ENCODE results near the gene CDC42BPG. TPM values are rescaled to one million over a fixed set of nuclear protein-coding genes. Genes with fewer than 3 reads are reported as not detected.

CDC42BPG gene
- total and polyA plus RNA-seq, 9 of the 15 experiments (the other 6 are each of a cell fraction or from before 2014, with no cell fraction given): 0.04 to 8.8 (median 2.1) TPM

- TF ChIP-seq, protein P1, sequence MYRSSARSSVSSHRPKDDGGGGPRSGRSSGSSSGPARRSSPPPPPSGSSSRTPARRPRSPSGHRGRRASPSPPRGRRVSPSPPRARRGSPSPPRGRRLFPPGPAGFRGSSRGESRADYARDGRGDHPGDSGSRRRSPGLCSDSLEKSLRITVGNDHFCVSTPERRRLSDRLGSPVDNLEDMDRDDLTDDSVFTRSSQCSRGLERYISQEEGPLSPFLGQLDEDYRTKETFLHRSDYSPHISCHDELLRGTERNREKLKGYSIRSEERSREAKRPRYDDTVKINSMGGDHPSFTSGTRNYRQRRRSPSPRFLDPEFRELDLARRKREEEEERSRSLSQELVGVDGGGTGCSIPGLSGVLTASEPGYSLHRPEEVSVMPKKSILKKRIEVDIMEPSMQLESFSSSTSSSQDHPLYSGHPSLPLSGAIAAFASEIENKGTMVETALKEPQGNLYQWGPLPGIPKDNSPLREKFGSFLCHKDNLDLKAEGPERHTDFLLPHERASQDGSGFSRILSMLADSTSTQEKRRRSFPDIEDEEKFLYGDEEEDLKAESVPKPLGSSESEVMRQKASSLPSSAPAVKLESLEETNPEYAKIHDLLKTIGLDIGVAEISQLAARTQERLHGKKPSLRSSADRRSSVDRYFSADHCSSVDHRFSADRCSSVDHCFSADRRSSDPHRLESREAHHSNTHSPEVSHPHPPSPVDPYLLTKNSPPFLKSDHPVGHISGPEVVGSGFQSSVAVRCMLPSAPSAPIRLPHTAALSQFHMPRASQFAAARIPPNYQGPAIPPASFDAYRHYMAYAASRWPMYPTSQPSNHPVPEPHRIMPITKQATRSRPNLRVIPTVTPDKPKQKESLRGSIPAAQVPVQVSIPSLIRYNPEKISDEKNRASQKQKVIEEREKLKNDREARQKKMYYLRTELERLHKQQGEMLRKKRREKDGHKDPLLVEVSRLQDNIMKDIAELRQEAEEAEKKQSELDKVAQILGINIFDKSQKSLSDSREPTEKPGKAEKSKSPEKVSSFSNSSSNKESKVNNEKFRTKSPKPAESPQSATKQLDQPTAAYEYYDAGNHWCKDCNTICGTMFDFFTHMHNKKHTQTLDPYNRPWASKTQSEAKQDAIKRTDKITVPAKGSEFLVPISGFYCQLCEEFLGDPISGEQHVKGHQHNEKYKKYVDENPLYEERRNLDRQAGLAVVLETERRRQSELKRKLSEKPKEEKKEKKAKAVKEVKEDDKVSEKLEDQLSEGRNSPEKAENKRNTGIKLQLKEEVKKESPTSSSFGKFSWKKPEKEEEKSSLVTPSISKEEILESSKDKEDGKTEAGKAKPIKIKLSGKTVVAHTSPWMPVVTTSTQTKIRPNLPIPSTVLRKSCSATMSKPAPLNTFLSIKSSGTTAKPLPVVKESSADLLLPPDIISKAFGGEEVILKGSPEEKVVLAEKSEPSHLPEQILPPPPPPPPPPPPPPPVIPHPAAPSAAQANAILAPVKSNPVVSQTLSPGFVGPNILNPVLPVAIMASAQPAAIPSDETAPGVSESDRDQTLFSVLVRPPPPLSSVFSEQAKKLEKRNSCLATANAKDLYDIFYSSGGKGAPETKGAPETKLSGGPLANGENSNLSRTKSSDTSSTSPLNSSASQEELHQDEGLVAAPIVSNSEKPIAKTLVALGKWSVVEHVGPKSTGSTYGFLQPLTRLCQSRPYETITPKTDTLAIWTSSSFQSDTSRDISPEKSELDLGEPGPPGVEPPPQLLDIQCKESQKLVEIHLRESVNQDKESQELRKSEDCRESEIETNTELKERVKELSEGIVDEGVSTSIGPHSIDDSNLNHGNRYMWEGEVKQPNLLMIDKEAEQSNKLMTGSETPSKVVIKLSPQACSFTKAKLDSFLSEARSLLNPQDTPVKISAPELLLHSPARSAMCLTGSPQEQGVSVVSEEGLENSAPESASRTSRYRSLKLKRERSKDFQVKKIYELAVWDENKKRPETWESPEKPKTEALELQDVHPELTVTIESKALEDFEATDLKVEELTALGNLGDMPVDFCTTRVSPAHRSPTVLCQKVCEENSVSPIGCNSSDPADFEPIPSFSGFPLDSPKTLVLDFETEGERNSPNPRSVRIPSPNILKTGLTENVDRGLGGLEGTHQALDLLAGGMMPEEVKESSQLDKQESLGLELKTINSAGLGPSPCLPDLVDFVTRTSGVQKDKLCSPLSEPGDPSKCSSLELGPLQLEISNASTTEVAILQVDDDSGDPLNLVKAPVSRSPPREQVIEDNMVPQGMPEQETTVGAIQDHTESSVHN (IDR thresholded peaks at IDR 0.05; ENCODE audit: borderline replicate concordance in 1 of 2, low read depth in 1 of 2): peak in 1 of 2 experiments; percentile 90; a peak in 2 of 4 replicates
- TF ChIP-seq TRIM24 (IDR thresholded peaks at IDR 0.05) (peak; percentile 58 to 77; a peak in 3 of 4 replicates), ZNF282 (CRISPR knock-in tag; IDR thresholded peaks at IDR 0.05) (no peak), MECOM (CRISPR knock-in tag; IDR thresholded peaks at IDR 0.05) (no peak), ZBTB2 (IDR thresholded peaks at IDR 0.05) (peak; percentile 90; the same call in 1 of the 2 replicates), SIX5 (IDR thresholded peaks at IDR 0.05; ENCODE audit: borderline replicate concordance in 1 of 2, insufficient read depth in 1 of 2, low read depth in 1 of 2, low read length in 2 of 2) (no peak), SOX6 (IDR thresholded peaks at IDR 0.05) (peak; percentile 46; the same call in 1 of the 2 replicates), HMG20B (CRISPR knock-in tag; IDR thresholded peaks at IDR 0.05) (no peak), OTX1 (CRISPR knock-in tag; IDR thresholded peaks at IDR 0.05) (no peak), SMARCE1 (IDR thresholded peaks at IDR 0.05) (peak; percentile 97), BCOR (IDR thresholded peaks at IDR 0.05) (no peak), NEUROD1 (IDR thresholded peaks at IDR 0.05; ENCODE audit: borderline replicate concordance, low read depth, low read length, partially characterized antibody) (peak; percentile 83), MAZ (CRISPR knock-in tag; conservative IDR thresholded peaks at IDR 0.05 in 1 of 2, IDR thresholded peaks at IDR 0.05 in 1 of 2) (peak; percentile 68; a peak in 3 of 4 replicates)
These were observed 10.4 kb upstream of the CDC42BPG start (continued) for GRCh38 chr11:64854534-64855502.

Data from K562 (cell line).